Hepatocyte (in vitro differentiated cells): ENCODE measurements around the gene TMC6.

ENCODE experiments used
- EZH2phosphoT487 ChIP-seq: fragments of 200-600 bp; sonication (generic); IDR thresholded peaks from one replicate; pipeline ENCODE4 v1.6.1; 2018; ENCODE audit warnings: antibody characterized with exemption, mild to moderate bottlenecking, low read depth, moderate library complexity; ENCODE audit not compliant: unreplicated experiment, severe bottlenecking
- TF ChIP-seq, protein P1 (sequence below): fragments of 200-600 bp; sonication (generic); IDR thresholded peaks from 2 replicates; pipeline ENCODE4 v1.5.1; 2016; ENCODE audit warnings: antibody characterized with exemption, mild to moderate bottlenecking; ENCODE audit not compliant: poor library complexity

GRCh38 chr17:78174870-78175642, 46.5 kb upstream of the TMC6 start:
- TF ChIP-seq, protein P1, sequence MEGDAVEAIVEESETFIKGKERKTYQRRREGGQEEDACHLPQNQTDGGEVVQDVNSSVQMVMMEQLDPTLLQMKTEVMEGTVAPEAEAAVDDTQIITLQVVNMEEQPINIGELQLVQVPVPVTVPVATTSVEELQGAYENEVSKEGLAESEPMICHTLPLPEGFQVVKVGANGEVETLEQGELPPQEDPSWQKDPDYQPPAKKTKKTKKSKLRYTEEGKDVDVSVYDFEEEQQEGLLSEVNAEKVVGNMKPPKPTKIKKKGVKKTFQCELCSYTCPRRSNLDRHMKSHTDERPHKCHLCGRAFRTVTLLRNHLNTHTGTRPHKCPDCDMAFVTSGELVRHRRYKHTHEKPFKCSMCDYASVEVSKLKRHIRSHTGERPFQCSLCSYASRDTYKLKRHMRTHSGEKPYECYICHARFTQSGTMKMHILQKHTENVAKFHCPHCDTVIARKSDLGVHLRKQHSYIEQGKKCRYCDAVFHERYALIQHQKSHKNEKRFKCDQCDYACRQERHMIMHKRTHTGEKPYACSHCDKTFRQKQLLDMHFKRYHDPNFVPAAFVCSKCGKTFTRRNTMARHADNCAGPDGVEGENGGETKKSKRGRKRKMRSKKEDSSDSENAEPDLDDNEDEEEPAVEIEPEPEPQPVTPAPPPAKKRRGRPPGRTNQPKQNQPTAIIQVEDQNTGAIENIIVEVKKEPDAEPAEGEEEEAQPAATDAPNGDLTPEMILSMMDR: no peak
- TF ChIP-seq EZH2phosphoT487: no peak
